ENCODE results near the gene DENND1B.
"Not testable (repeated sequence)": the region's sequence is repeated elsewhere in the genome, so short reads cannot be mapped to it uniquely, and the experiment has no call there.

The DENND1B gene

GRCh38 chr1:197546989-197547388, 228.3 kb downstream of the DENND1B start:
- no peak for DNase-seq (ENCODE audit: low spot score)

GRCh38 chr1:197544553-197544952, 230.7 kb downstream of the DENND1B start:
- no peak for DNase-seq (ENCODE audit: low spot score)

GRCh38 chr1:197544130-197544529, 231.2 kb downstream of the DENND1B start:
- DNase-seq (ENCODE audit: low spot score), result no peak

GRCh38 chr1:197541411-197541810, 233.9 kb downstream of the DENND1B start:
- DNase-seq (ENCODE audit: low spot score), result no peak

- peak; percentile 73 for DNase-seq (ENCODE audit: low spot score)
Measured at GRCh38 chr1:197526736-197527371, 248.4 kb downstream of the DENND1B start.

GRCh38 chr1:197521118-197521739, 254.1 kb downstream of the DENND1B start:
- peak; percentile 39 for DNase-seq (ENCODE audit: low spot score)

GRCh38 chr1:197519741-197520334, 255.4 kb downstream of the DENND1B start:
- DNase-seq (ENCODE audit: low spot score), result peak; percentile 11

GRCh38 chr1:197515421-197515820, 259.9 kb downstream of the DENND1B start:
- DNase-seq (ENCODE audit: low spot score), result no peak

- DNase-seq (ENCODE audit: low spot score), result no peak
Measured at GRCh38 chr1:197510691-197511378, 264.4 kb downstream of the DENND1B start.

GRCh38 chr1:197496722-197497121, 278.6 kb downstream of the DENND1B start:
- DNase-seq (ENCODE audit: low spot score), result no peak

- DNase-seq (ENCODE audit: low spot score), result not testable (repeated sequence)
Measured at GRCh38 chr1:197491505-197491904, 283.8 kb downstream of the DENND1B start.

GRCh38 chr1:197486946-197487345, 288.3 kb downstream of the DENND1B start:
- no peak for DNase-seq (ENCODE audit: low spot score)

- DNase-seq (ENCODE audit: low spot score), result no peak
Measured at GRCh38 chr1:197485790-197486189, 289.5 kb downstream of the DENND1B start.

- DNase-seq (ENCODE audit: low spot score), result no peak
Measured at GRCh38 chr1:197481101-197481500, 294.2 kb downstream of the DENND1B start.

- DNase-seq (ENCODE audit: low spot score), result no peak
Measured at GRCh38 chr1:197480446-197480845, 294.8 kb downstream of the DENND1B start.

GRCh38 chr1:197472141-197472540, 303.1 kb downstream of the DENND1B start:
- DNase-seq (ENCODE audit: low spot score), result no peak

GRCh38 chr1:197471248-197471985, 303.9 kb downstream of the DENND1B start:
- DNase-seq (ENCODE audit: low spot score), result no peak

GRCh38 chr1:197470330-197470729, 304.9 kb downstream of the DENND1B start:
- no peak for DNase-seq (ENCODE audit: low spot score)

- no peak for DNase-seq (ENCODE audit: low spot score)
Measured at GRCh38 chr1:197469620-197470210, 305.6 kb downstream of the DENND1B start.

- DNase-seq (ENCODE audit: low spot score), result no peak
Measured at GRCh38 chr1:197468543-197469175, 306.6 kb downstream of the DENND1B start.

- DNase-seq (ENCODE audit: low spot score), result no peak
Measured at GRCh38 chr1:197467881-197468280, 307.4 kb downstream of the DENND1B start.
